SK-N-SH treated with all-trans-retinoic acid at 6 μM for 48 hours (cell line): ENCODE data around the gene SORCS3.

Experiments
- ATAC-seq: fragments of 200-7000 bp; cut with Tn5 transposase; 3 replicates; pipeline ENCODE4 v1.9.1; 2020; ENCODE audit warnings: mild to moderate bottlenecking, moderate library complexity
- ARNTL ChIP-seq: fragments of 450-650 bp; formaldehyde crosslinking; IDR thresholded peaks from 2 replicates; pipeline ENCODE4 v1.5.0; 2020; ENCODE audit warnings: low read depth, mild to moderate bottlenecking, moderate library complexity, borderline replicate concordance
- BACH2 ChIP-seq: fragments of 250-450 bp; sonication (Bioruptor Pico); IDR thresholded peaks from 2 replicates; pipeline ENCODE4 v1.9.0; 2021; ENCODE audit warnings: mild to moderate bottlenecking, borderline replicate concordance
- CREB5 ChIP-seq: fragments of 250-450 bp; sonication (Bioruptor Pico); IDR thresholded peaks from 2 replicates; pipeline ENCODE4 v1.5.1; 2020; ENCODE audit warnings: low read depth, mild to moderate bottlenecking, moderate library complexity
- CSDC2 ChIP-seq: fragments of 250-450 bp; sonication (Bioruptor Pico); IDR thresholded peaks from 2 replicates; pipeline ENCODE4 v1.5.0; 2020; ENCODE audit warnings: mild to moderate bottlenecking, moderate library complexity
- CSRNP3 ChIP-seq: fragments of 250-450 bp; sonication (Bioruptor Pico); IDR thresholded peaks from 2 replicates; pipeline ENCODE4 v1.5.1; 2021; ENCODE audit warnings: mild to moderate bottlenecking, moderate library complexity
- ESRRG ChIP-seq: fragments of 250-450 bp; sonication (Bioruptor Pico); IDR thresholded peaks from 2 replicates; pipeline ENCODE4 v1.6.1; 2021; ENCODE audit warnings: mild to moderate bottlenecking
- GLIS3 ChIP-seq: fragments of 250-450 bp; sonication (Bioruptor Pico); IDR thresholded peaks from 2 replicates; pipeline ENCODE4 v1.5.0; 2020; ENCODE audit warnings: mild to moderate bottlenecking, moderate library complexity
- ISL1 ChIP-seq: fragments of 250-450 bp; sonication (Bioruptor Pico); IDR thresholded peaks from 2 replicates; pipeline ENCODE4 v2.1.2; 2022; ENCODE audit warnings: mild to moderate bottlenecking, moderate library complexity
- OSR1 ChIP-seq: fragments of 250-450 bp; sonication (Bioruptor Pico); IDR thresholded peaks from 2 replicates; pipeline ENCODE4 v1.8.0; 2022; ENCODE audit warnings: moderate library complexity, mild to moderate bottlenecking, inconsistent platforms
- PATZ1 ChIP-seq: fragments of 250-450 bp; sonication (Bioruptor Pico); IDR thresholded peaks from 2 replicates; pipeline ENCODE4 v1.8.0; 2020; ENCODE audit warnings: mild to moderate bottlenecking, moderate library complexity, borderline replicate concordance
- POU6F1 ChIP-seq: fragments of 250-450 bp; sonication (Bioruptor Pico); IDR thresholded peaks from 2 replicates; pipeline ENCODE4 v1.8.0; 2021; ENCODE audit warnings: low read depth, mild to moderate bottlenecking, moderate library complexity, borderline replicate concordance
- PPARA ChIP-seq: fragments of 250-450 bp; sonication (Bioruptor Pico); IDR thresholded peaks from 2 replicates; pipeline ENCODE4 v1.5.0; 2020; ENCODE audit warnings: mild to moderate bottlenecking, borderline replicate concordance
- SNAI2 ChIP-seq: fragments of 250-450 bp; sonication (Bioruptor Pico); IDR thresholded peaks from 2 replicates; pipeline ENCODE4 v1.5.0; 2020; ENCODE audit warnings: mild to moderate bottlenecking, moderate library complexity
- TCF4 ChIP-seq: fragments of 250-450 bp; sonication (Bioruptor Pico); IDR thresholded peaks from 2 replicates; pipeline ENCODE4 v1.8.0; 2021; ENCODE audit warnings: mild to moderate bottlenecking, moderate library complexity, borderline replicate concordance
- TOX ChIP-seq: fragments of 250-450 bp; sonication (Bioruptor Pico); IDR thresholded peaks from 2 replicates; pipeline ENCODE4 v1.8.0; 2021; ENCODE audit warnings: mild to moderate bottlenecking, moderate library complexity, borderline replicate concordance
- TSHZ2 ChIP-seq: fragments of 250-450 bp; sonication (Bioruptor Pico); IDR thresholded peaks from 2 replicates; pipeline ENCODE4 v1.5.0; 2020; ENCODE audit warnings: mild to moderate bottlenecking, moderate library complexity
- ZC3H10 ChIP-seq: fragments of 250-450 bp; sonication (Bioruptor Pico); IDR thresholded peaks from 2 replicates; pipeline ENCODE4 v1.5.1; 2021; ENCODE audit warnings: mild to moderate bottlenecking, moderate library complexity
- ZFP3 ChIP-seq: fragments of 250-450 bp; sonication (Bioruptor Pico); IDR thresholded peaks from 2 replicates; pipeline ENCODE4 v1.5.0; 2020; ENCODE audit warnings: mild to moderate bottlenecking, moderate library complexity
- ZFP30 ChIP-seq: fragments of 450-650 bp; formaldehyde crosslinking; IDR thresholded peaks from 2 replicates; pipeline ENCODE4 v1.5.0; 2022; ENCODE audit warnings: mild to moderate bottlenecking, moderate library complexity
- ZNF565 ChIP-seq: fragments of 450-650 bp; formaldehyde crosslinking; conservative IDR thresholded peaks from 2 replicates; pipeline ENCODE4 v1.5.0; 2020; ENCODE audit warnings: low read depth, mild to moderate bottlenecking, moderate library complexity
- ZNF8 ChIP-seq: fragments of 450-650 bp; formaldehyde crosslinking; IDR thresholded peaks from 2 replicates; pipeline ENCODE4 v1.5.0; 2020; ENCODE audit warnings: mild to moderate bottlenecking, moderate library complexity

The SORCS3 gene

GRCh38 chr10:105085980-105086379, 444.9 kb downstream of the SORCS3 start (continued):
- TF ChIP-seq TSHZ2 (CRISPR knock-in tag) (no peak), OSR1 (CRISPR knock-in tag) (no peak), ZNF8 (CRISPR knock-in tag) (no peak), CSDC2 (CRISPR knock-in tag) (no peak), ZFP3 (CRISPR knock-in tag) (no peak), ESRRG (CRISPR knock-in tag) (no peak), BACH2 (CRISPR knock-in tag) (no peak), ZFP30 (no peak), ISL1 (no peak)
- TF ChIP-seq, all 23 proteins: peak for 0

GRCh38 chr10:105094048-105094447, 453.0 kb downstream of the SORCS3 start:
- TF ChIP-seq PPARA (CRISPR knock-in tag) (no peak), TOX (no peak), CSDC2 (CRISPR knock-in tag) (no peak), CREB5 (CRISPR knock-in tag) (no peak), ARNTL (CRISPR knock-in tag) (no peak), TCF4 (CRISPR knock-in tag) (no peak), ISL1 (no peak), TSHZ2 (CRISPR knock-in tag) (no peak), POU6F1 (CRISPR knock-in tag) (no peak), ZC3H10 (CRISPR knock-in tag) (no peak), ZFP30 (no peak), GLIS3 (CRISPR knock-in tag) (no peak), ZNF565 (no peak), BACH2 (CRISPR knock-in tag) (no peak)
- ATAC-seq: no peak

- no peak for ATAC-seq
- TF ChIP-seq CREB5 (CRISPR knock-in tag) (no peak), SNAI2 (CRISPR knock-in tag) (no peak), CSDC2 (CRISPR knock-in tag) (no peak), CSRNP3 (CRISPR knock-in tag) (no peak), OSR1 (CRISPR knock-in tag) (no peak), ZFP3 (CRISPR knock-in tag) (no peak), ZC3H10 (CRISPR knock-in tag) (no peak), TSHZ2 (CRISPR knock-in tag) (no peak), PPARA (CRISPR knock-in tag) (no peak), ZNF8 (CRISPR knock-in tag) (no peak), PATZ1 (CRISPR knock-in tag) (no peak), ISL1 (no peak), GLIS3 (CRISPR knock-in tag) (no peak), ESRRG (CRISPR knock-in tag) (no peak)
Measured at GRCh38 chr10:105096316-105096715, 455.2 kb downstream of the SORCS3 start.
